Measurements from ENCODE around the gene PRDM10. TPM values are rescaled to one million over a fixed set of nuclear protein-coding genes. Genes with fewer than 3 reads are reported as not detected.

PRDM10 gene
- total and polyA plus RNA-seq, 10 donors, result 1.6 to 16.2 (median 10.3) TPM

DNA sequence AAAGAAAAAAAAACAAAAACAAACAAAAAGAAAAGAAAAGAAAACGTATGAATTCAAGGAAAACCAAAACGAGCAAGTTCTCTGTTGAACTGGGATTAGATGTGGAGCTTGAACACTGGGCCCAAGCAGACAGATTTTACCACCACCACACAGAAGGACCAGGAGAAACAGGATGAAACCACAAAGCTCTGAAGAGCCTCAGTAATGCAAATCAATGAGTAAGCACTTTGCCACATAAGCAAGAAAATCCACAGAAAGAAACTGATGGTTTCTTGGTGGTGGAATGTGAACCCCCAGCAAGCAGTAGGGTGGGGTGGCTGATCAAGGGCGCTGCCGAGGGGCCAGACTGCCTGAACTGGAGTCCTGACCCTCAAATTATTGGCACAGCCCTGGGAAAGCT is 56.4 kb downstream of the PRDM10 start:
- peaks cover 0 to 64% (median 27%) of the 10 kb centered on the region in 6 donors for H3K36me3 ChIP-seq
- WGBS, 5 donors, result 43 to 59% (median 45%) methylated on average over 4 of the region's 4 CpGs
- intact Hi-C loops (cut with DNase I; ENCODE audit: low total_unique reads), result no loop called here
- no peaks in the 10 kb centered on the region for H3K9me3 ChIP-seq
- no peaks in the 10 kb centered on the region for H3K27me3 ChIP-seq (replicated peaks in 1 of 7)
- no peak overlapping the region for H3K27ac ChIP-seq
- DNase-seq, result no peak
- H3K4me3 ChIP-seq, result no peak overlapping the region
- TF ChIP-seq, protein P1, sequence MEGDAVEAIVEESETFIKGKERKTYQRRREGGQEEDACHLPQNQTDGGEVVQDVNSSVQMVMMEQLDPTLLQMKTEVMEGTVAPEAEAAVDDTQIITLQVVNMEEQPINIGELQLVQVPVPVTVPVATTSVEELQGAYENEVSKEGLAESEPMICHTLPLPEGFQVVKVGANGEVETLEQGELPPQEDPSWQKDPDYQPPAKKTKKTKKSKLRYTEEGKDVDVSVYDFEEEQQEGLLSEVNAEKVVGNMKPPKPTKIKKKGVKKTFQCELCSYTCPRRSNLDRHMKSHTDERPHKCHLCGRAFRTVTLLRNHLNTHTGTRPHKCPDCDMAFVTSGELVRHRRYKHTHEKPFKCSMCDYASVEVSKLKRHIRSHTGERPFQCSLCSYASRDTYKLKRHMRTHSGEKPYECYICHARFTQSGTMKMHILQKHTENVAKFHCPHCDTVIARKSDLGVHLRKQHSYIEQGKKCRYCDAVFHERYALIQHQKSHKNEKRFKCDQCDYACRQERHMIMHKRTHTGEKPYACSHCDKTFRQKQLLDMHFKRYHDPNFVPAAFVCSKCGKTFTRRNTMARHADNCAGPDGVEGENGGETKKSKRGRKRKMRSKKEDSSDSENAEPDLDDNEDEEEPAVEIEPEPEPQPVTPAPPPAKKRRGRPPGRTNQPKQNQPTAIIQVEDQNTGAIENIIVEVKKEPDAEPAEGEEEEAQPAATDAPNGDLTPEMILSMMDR (IDR thresholded peaks at IDR 0.05 in 8 of 11, conservative IDR thresholded peaks at IDR 0.05 in 3 of 11), result no peak
- TF ChIP-seq POLR2AphosphoS5 (IDR thresholded peaks at IDR 0.05) (no peak), POLR2A (IDR thresholded peaks at IDR 0.05) (no peak)
- H3K4me1 ChIP-seq, result peaks cover 0 to 21% (median 13%) of the 10 kb centered on the region in 6 donors

DNA sequence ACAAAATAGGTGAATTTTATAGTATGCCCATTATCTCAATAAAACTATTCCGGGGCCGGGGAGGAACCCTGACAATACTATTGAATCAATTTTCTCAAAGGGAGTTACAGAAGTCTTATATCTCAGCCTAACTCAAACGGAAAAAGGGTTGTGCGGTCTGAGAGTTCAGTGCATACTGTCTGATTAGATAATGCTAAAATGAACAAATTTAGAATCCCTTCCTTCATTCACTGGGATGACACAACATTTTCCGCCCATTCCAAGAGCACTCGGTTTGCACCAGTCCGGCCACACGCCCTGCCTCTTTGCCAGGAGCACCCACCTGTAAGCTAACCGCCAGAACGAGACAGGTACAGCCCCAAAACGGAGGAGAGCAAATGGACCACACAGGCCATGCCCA is 57.3 kb downstream of the PRDM10 start:
- peaks cover 0 to 12% (median 5%) of the 10 kb centered on the region in 6 donors for H3K4me1 ChIP-seq
- no peaks in the 10 kb centered on the region for H3K9me3 ChIP-seq
- no peak overlapping the region for H3K27ac ChIP-seq
- no peaks in the 10 kb centered on the region for H3K27me3 ChIP-seq (replicated peaks in 1 of 7)
- TF ChIP-seq, protein P1 (IDR thresholded peaks at IDR 0.05 in 8 of 11, conservative IDR thresholded peaks at IDR 0.05 in 3 of 11), result no peak
- TF ChIP-seq POLR2A (IDR thresholded peaks at IDR 0.05) (no peak), POLR2AphosphoS5 (IDR thresholded peaks at IDR 0.05) (no peak)
- H3K36me3 ChIP-seq, result peaks cover 0 to 71% (median 27%) of the 10 kb centered on the region in 6 donors
- no peak overlapping the region for H3K4me3 ChIP-seq
- intact Hi-C loops (cut with DNase I; ENCODE audit: low total_unique reads), result no loop called here
- WGBS, 5 donors, result 94 to 96% (median 96%) methylated on average over 11 of the region's 11 CpGs
- DNase-seq, result no peak

DNA sequence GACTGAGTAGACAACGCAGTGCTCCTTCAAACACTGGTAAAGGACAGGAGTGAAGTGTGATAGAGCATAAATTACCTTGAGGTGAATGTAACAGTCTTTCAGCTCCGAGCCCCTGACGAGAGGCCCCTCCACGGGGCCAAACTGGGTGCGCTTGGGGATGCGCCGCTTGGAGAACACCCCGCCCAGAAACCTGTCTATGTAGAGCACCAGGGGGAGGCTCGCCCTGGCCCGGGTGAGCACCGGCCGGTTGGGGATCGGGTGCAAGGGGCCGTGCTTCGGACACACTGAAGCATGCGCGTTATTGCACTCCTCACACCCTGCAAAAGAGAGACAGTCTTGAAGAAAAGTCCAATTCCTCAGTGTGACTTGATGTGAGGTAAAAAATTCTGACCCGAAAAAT is 57.9 kb downstream of the PRDM10 start:
- WGBS, 5 donors, result 96 to 97% (median 97%) methylated on average over 10 to 18 of the region's 18 CpGs
- intact Hi-C loops (cut with DNase I; ENCODE audit: low total_unique reads), result no loop called here
- Histone ChIP-seq H3K27me3 (replicated peaks in 1 of 7) (no peaks in the 10 kb centered on the region), H3K36me3 (peaks cover 0 to 75% (median 27%) of the 10 kb centered on the region in 6 donors), H3K4me3 (no peak overlapping the region), H3K27ac (no peak overlapping the region), H3K4me1 (peaks cover 0 to 5% (median under 1%) of the 10 kb centered on the region in 6 donors), H3K9me3 (no peaks in the 10 kb centered on the region)
- no peak for DNase-seq
- no peak for TF ChIP-seq POLR2A (IDR thresholded peaks at IDR 0.05)

DNA sequence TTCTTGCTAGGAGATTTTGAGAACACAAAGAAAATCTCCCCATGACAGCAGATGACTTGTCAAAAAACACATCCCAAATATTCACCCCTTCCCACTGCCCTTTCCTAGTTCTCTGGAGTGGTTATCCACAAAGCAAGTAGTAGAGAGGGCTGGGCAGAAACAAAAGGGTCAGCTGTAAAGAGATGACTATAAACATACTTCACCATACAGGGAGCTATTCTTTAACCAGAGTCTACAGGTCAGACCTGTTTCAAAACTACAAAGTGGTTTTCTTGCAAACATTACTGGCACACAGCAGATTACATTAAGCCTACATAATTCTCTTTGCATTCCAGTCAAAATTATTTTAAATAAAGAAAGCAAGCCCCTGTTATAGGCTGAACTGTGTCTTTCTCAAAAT is 59.6 kb downstream of the PRDM10 start:
- TF ChIP-seq POLR2AphosphoS5 (IDR thresholded peaks at IDR 0.05) (no peak), POLR2A (IDR thresholded peaks at IDR 0.05) (no peak)
- TF ChIP-seq, protein P1 (IDR thresholded peaks at IDR 0.05 in 8 of 11, conservative IDR thresholded peaks at IDR 0.05 in 3 of 11), result no peak
- peaks cover 0 to 84% (median 27%) of the 10 kb centered on the region in 6 donors for H3K36me3 ChIP-seq
- no peak overlapping the region for H3K4me3 ChIP-seq
- intact Hi-C loops (cut with DNase I; ENCODE audit: low total_unique reads), result no loop called here
- no peaks in the 10 kb centered on the region for H3K27me3 ChIP-seq (replicated peaks in 1 of 7)
- DNase-seq, result no peak
- no peaks in the 10 kb centered on the region for H3K4me1 ChIP-seq
- H3K27ac ChIP-seq, result no peak overlapping the region
- no peaks in the 10 kb centered on the region for H3K9me3 ChIP-seq

DNA sequence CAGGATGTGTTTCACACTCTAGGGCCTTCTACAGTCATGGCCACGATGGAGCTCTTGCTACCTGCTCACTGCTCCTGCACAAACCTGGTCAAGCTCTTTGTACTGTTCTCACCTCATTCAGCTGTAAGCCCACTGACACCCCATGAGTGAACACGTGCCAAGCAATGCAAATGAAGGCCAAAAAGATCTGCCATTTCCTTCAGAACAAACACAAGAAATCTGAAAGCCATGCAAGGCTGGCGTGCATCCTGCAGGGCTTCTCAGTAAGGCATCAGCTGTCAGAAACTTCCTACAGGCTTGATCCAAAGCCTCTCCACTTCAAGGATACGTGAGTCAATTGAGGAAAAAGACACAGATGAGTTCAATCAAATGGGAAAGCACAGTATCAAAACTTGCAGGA is 63.1 kb downstream of the PRDM10 start:
- intact Hi-C loops (cut with DNase I; ENCODE audit: low total_unique reads), result no loop called here
- Histone ChIP-seq H3K4me1 (no peaks in the 10 kb centered on the region), H3K27ac (no peak overlapping the region), H3K9me3 (no peaks in the 10 kb centered on the region), H3K27me3 (replicated peaks in 1 of 7) (no peaks in the 10 kb centered on the region), H3K4me3 (no peak overlapping the region), H3K36me3 (peaks cover 0 to 64% (median 15%) of the 10 kb centered on the region in 6 donors)
- TF ChIP-seq, protein P1 (IDR thresholded peaks at IDR 0.05 in 8 of 11, conservative IDR thresholded peaks at IDR 0.05 in 3 of 11), result no peak
- TF ChIP-seq POLR2AphosphoS5 (IDR thresholded peaks at IDR 0.05), result no peak
- WGBS, 5 donors, result 74 to 85% (median 78%) methylated on average over 4 of the region's 4 CpGs
- DNase-seq, result no peak
